Activated naive CD4-positive, alpha-beta T cell (primary cell): Measurements from ENCODE around the gene PLIN5.

ENCODE experiments used
- DNase-seq, 4 experiments: peaks; one replicate each; lab custom pipeline; 2025; lab: John Stamatoyannopoulos, UW

The PLIN5 gene

GRCh38 chr19:4504891-4505569, 30.0 kb downstream of the PLIN5 start:
- no peak for DNase-seq

- DNase-seq, result no peak
These were observed 30.7 kb downstream of the PLIN5 start for GRCh38 chr19:4504297-4504701.

DNA sequence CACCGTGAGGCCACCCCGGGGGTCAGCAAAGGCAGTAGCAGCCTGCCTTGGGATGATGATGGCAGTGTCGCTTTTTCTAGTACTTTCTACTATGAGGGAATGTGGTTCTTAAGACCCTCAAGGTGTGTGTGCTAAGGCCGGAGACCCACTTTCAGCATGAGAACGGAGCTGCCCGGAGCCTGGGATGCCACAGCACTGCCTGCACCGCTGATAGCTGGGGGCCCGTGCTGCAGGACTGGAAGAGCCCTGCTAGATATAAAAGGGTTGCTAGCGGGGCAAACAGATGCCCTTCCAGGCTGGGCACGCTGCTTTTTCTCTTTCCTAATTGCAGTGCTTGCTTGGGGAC, 31.2 kb downstream of the PLIN5 start:
- no peak for DNase-seq

- no peak for DNase-seq
These were observed 31.7 kb downstream of the PLIN5 start for GRCh38 chr19:4503132-4503824.

- no peak for DNase-seq
These were observed 32.5 kb downstream of the PLIN5 start for GRCh38 chr19:4502282-4503131.

DNA sequence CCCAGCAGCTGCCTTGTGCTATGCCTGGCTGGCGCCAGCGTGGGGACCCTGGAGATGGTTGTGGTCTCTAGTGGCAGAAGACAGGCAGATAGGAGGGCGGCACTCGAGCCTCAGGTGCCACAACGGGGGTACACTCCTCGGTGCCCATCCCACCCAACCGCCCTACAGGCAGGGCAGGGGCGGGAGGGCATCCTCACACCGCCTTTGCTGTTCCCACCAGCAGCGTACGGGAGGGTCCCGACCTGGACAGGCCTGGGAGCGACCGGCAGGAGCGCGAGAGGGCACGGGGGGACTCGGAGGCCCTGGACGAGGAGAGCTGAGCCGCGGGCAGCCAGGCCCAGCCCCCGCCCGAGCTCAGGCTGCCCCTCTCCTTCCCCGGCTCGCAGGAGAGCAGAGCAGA, 33.3 kb downstream of the PLIN5 start:
- no peak for DNase-seq

DNA sequence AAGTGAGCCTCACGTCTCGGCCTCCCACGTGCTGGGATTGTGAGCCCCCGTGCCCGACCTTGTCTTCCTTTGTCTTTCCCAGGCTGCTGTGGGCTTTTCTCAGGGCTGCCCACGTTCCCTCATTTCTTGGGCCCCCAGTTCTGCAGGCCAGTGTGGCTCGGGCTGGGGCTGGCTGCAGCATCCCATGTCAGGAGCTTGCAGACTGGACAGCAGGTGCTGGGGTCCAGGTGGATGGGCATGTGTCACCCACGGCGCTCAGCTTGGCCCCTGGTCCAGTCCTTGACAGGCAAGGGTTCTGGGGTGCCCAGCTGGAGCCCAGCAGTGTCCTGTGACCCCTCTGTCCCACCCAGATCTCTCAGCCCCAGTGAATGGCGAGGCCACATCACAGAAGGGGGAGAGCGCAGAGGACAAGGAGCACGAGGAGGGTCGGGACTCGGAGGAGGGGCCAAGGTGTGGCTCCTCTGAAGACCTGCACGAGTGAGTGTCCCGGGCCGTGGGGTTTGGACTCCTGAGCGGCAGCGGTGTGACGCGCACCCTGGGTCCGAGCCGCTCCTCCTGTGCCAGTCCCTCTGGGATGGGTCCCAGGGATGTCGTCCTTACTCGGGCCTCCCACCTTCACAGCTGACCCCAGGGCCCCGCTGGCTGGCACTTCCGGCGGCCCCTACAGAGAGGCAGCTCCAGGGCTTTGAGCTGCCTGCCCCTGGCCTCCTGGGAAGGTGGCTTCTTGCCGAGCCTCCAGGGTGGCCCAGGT, 34.0 kb downstream of the PLIN5 start:
- DNase-seq, result no peak

DNA sequence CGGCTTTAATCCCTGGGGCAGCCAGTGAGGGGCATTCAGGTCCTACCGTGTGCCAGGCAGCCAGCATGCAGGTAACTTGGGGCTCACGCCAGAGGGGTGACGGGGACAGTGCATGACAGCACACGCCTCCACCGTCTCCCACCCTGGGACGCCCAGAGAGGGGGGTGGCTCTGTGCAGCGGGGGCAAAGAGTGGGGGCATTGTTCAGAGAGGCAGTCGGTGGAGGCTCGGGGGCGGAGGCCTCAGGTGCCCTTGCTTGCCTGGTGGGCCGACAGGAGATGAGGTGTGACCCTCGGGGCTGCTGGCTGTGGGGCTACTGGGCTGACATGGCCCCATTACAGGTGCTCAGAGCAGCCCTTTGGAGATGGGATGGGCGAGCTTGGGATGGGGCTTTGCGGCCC, 35.2 kb downstream of the PLIN5 start:
- DNase-seq, result no peak

DNA sequence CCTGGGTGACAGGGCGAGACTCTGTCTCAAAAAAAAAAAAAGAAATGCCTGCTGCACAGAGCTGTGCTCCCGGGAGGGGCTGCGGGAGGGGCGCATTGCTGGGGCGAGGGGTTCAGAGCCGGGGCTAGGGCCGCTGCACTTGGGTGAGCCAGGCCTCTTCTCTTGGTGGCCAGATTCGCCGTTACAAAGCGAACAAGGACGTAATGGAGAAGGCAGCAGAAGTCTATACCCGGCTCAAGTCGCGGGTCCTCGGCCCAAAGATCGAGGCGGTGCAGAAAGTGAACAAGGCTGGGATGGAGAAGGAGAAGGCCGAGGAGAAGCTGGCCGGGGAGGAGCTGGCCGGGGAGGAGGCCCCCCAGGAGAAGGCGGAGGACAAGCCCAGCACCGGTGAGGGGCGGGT, 35.7 kb downstream of the PLIN5 start:
- DNase-seq, result no peak

DNA sequence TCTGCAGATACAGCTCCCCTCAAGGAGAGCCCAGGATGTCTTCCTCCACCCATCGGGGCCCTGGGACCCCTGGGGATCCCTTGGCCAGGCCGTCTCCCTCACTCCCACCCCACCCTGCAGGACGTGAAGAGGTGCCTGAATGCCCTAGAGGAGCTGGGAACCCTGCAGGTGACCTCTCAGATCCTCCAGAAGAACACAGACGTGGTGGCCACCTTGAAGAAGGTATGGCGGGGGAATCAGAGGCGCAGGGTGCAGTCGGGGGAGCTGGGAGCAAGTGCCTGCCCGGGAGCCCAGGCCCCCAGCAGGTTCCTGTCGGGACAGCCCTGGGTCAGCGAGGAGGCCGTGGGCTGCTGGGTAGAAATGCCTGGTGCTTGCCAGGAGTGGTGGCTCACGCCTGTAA, 36.3 kb downstream of the PLIN5 start:
- no peak for DNase-seq

DNA sequence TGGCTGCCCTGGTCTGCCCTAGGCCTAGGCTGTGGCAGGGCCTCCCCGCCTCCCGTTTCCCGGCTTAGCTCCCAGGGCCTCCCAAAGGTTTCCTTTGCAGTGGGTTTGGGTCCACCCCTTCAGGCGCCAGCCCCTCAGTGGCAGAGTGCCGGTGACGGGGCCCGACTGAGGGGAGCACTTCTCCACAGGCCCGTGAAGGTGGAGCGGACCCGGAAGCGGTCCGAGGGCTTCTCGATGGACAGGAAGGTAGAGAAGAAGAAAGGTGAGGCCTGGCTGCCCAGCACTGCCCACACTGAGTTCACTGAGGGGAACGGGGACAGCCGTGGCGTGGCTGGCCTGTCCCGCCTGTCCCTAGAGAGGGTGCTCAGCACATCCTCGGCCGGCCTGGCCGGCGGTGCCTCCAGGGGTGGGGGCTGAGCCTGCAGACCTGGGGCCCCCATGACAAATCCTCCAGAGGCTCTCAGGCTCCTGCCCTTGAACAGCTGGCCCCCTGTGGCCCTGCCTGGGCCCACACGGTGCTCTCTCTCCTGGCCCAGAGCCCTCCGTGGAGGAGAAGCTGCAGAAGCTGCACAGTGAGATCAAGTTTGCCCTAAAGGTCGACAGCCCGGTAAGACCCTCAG, 37.1 kb downstream of the PLIN5 start:
- no peak for DNase-seq

- DNase-seq, result no peak
These were observed 38.7 kb downstream of the PLIN5 start for GRCh38 chr19:4496304-4496703.

- DNase-seq, result no peak
These were observed 39.6 kb downstream of the PLIN5 start for GRCh38 chr19:4495471-4495870.

DNA sequence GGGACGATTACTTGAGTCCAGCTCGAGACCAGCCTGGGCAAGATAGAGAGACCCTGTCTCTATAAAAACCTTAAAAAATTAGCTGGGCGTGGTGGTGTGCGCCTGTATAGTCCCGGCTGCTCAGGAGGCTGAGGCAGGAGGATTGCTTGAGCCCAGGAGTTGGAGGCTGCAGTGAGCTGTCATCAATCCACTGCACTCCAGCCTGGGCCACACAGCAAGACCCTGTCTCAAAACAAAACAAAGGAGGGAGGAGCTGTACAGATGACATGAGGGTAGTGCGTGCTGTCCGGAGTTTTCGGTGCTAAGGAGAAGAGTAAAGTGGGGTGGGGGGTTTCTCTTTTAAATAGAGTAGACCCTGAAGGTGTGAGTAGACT, 40.3 kb downstream of the PLIN5 start:
- DNase-seq, result no peak

DNA sequence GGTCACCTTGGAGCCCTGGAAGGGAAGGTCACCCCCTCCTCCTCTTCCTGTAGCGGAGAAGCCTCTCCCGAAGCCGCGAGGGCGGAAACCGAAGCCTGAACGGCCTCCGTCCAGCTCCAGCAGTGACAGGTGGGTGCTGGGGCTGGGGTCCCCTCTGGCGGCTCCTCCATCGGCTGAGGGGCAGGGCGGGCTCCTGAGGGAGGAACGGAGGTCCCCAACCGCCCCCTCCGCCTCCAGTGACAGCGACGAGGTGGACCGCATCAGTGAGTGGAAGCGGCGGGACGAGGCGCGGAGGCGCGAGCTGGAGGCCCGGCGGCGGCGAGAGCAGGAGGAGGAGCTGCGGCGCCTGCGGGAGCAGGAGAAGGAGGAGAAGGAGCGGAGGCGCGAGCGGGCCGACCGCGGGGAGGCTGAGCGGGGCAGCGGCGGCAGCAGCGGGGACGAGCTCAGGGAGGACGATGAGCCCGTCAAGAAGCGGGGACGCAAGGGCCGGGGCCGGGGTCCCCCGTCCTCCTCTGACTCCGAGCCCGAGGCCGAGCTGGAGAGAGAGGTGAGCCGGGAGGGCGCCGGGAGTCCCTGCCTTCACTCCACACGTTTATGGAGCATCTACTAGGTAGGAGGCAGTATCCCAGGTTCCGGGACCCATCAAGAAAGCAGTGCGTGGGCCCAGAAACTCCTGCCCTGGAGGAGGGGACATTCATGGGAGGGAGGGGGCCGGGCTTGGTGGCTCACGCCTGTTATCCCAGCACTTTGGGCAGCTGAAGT, 40.9 kb downstream of the PLIN5 start:
- no peak for DNase-seq

GRCh38 chr19:4493104-4493928, 41.7 kb downstream of the PLIN5 start:
- DNase-seq, result no peak

- no peak for DNase-seq
These were observed 42.5 kb downstream of the PLIN5 start for GRCh38 chr19:4492337-4493103.

- no peak for DNase-seq
These were observed 43.6 kb downstream of the PLIN5 start for GRCh38 chr19:4491446-4491845.

DNA sequence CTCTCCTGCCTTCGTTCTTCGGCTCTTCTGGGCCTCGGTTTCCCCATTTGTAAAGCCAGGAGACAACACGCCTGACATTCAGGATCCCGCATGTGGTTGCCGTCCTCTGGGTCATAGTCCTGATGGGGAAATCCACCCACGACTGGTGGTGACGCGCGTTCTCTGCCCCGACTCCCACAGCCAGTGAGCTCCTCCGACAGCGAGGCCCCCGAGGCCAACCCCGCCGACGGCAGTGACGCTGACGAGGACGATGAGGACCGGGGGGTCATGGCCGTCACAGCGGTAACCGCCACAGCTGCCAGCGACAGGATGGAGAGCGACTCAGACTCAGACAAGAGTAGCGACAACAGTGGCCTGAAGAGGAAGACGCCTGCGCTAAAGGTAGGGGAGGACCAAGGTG, 46.5 kb downstream of the PLIN5 start:
- no peak for DNase-seq

DNA sequence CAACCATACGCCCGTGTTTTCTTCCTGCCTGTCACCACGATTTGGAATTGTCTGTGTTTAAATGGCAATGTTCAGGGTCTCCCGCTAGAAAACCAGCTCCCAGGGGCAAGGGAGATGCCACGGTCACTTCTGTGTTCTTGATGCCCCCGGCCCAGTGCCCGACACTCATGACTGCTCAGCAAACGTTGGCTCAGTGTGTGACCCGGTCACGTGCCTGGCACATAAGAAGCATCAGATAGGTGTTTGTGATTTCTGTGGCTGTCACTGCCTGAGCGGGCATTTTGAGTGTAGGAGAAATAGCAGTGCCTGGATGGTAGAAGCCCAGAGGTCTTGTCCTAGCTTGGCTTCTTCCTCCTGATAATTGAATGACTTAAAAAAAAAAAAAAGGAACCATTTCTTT, 47.5 kb downstream of the PLIN5 start:
- no peak for DNase-seq
